ENCODE measurements around the gene TSHR. TPM values are rescaled to one million over a fixed set of nuclear protein-coding genes. Genes with fewer than 3 reads are reported as not detected.

The TSHR gene
- total RNA-seq, 1 donor from 2014 or later, result 3.7 TPM

- DNase-seq (ENCODE audit: low spot score) (no peak), ATAC-seq (no peak)
- intact Hi-C loops (cut with DNase I), result no loop called here
These were observed 206.3 kb downstream of the TSHR start for GRCh38 chr14:81161749-81162148.

- ATAC-seq (no peak), DNase-seq (ENCODE audit: low spot score) (no peak)
- intact Hi-C loops (cut with DNase I), result no loop called here
These were observed 207.5 kb downstream of the TSHR start for GRCh38 chr14:81162941-81163340.

GRCh38 chr14:81164167-81164774, 208.8 kb downstream of the TSHR start:
- intact Hi-C loops (cut with DNase I), result no loop called here
- ATAC-seq, result peak; percentile 86
- no peak for DNase-seq (ENCODE audit: low spot score)

- DNase-seq (ENCODE audit: low spot score), result no peak
- intact Hi-C loops (cut with DNase I), result no loop called here
- ATAC-seq, result no peak
These were observed 209.8 kb downstream of the TSHR start for GRCh38 chr14:81165188-81165587.

GRCh38 chr14:81166121-81166520, 210.7 kb downstream of the TSHR start:
- intact Hi-C loops (cut with DNase I), result no loop called here
- no peak for DNase-seq (ENCODE audit: low spot score)
- no peak for ATAC-seq

- no peak for ATAC-seq
- DNase-seq (ENCODE audit: low spot score), result no peak
- intact Hi-C loops (cut with DNase I), result no loop called here
These were observed 213.8 kb downstream of the TSHR start for GRCh38 chr14:81169267-81169666.

- peak; percentile 84 for ATAC-seq
- intact Hi-C loops (cut with DNase I), result no loop called here
- DNase-seq (ENCODE audit: low spot score), result peak; percentile 81
These were observed 214.3 kb downstream of the TSHR start for GRCh38 chr14:81169711-81170103.

GRCh38 chr14:81170104-81170828, 214.8 kb downstream of the TSHR start:
- ATAC-seq (peak; percentile 100), DNase-seq (ENCODE audit: low spot score) (peak; percentile 94)
- intact Hi-C loops (cut with DNase I), result no loop called here

- ATAC-seq (no peak), DNase-seq (ENCODE audit: low spot score) (no peak)
- intact Hi-C loops (cut with DNase I), result no loop called here
These were observed 215.4 kb downstream of the TSHR start for GRCh38 chr14:81170829-81171195.

- intact Hi-C loops (cut with DNase I), result no loop called here
- no peak for DNase-seq (ENCODE audit: low spot score)
- ATAC-seq, result no peak
These were observed 216.9 kb downstream of the TSHR start for GRCh38 chr14:81172353-81172752.

- no peak for DNase-seq (ENCODE audit: low spot score)
- ATAC-seq, result no peak
- intact Hi-C loops (cut with DNase I), result no loop called here
These were observed 217.5 kb downstream of the TSHR start for GRCh38 chr14:81172881-81173280.

GRCh38 chr14:81176241-81176640, 220.8 kb downstream of the TSHR start:
- DNase-seq (ENCODE audit: low spot score) (peak; percentile 66), ATAC-seq (peak; percentile 65)
- intact Hi-C loops (cut with DNase I), result no loop called here

- ATAC-seq (no peak), DNase-seq (ENCODE audit: low spot score) (no peak)
- intact Hi-C loops (cut with DNase I), result no loop called here
These were observed 221.8 kb downstream of the TSHR start for GRCh38 chr14:81177225-81177624.

- intact Hi-C loops (cut with DNase I), result no loop called here
- DNase-seq (ENCODE audit: low spot score) (no peak), ATAC-seq (no peak)
These were observed 222.6 kb downstream of the TSHR start for GRCh38 chr14:81178063-81178462.

GRCh38 chr14:81179631-81180030, 224.2 kb downstream of the TSHR start:
- DNase-seq (ENCODE audit: low spot score) (no peak), ATAC-seq (no peak)
- intact Hi-C loops (cut with DNase I), result no loop called here

GRCh38 chr14:81187832-81188522, 232.6 kb downstream of the TSHR start:
- intact Hi-C loops (cut with DNase I), result no loop called here
- ATAC-seq (no peak), DNase-seq (ENCODE audit: low spot score) (no peak)

- no peak for DNase-seq (ENCODE audit: low spot score)
- no peak for ATAC-seq
- intact Hi-C loops (cut with DNase I), result no loop called here
These were observed 237.2 kb downstream of the TSHR start for GRCh38 chr14:81192594-81192993.

GRCh38 chr14:81193924-81194633, 238.7 kb downstream of the TSHR start:
- no peak for DNase-seq (ENCODE audit: low spot score)
- intact Hi-C loops (cut with DNase I), result no loop called here
- ATAC-seq, result no peak

Measured in sciatic nerve (tissue), 2 donors.